ENCODE data around the gene MRPL20. TPM values are rescaled to one million over a fixed set of nuclear protein-coding genes. Genes with fewer than 3 reads are reported as not detected.

The MRPL20 gene
- total and polyA plus RNA-seq, 9 of the 15 experiments (the other 6 are each of a cell fraction or from before 2014, with no cell fraction given) = 180 to 671 (median 229) TPM

- TF ChIP-seq USF1 (CRISPR knock-in tag; IDR thresholded peaks at IDR 0.05) (no peak), MCM5 (IDR thresholded peaks at IDR 0.05; ENCODE audit: low read depth) (no peak), MAFF (IDR thresholded peaks at IDR 0.05; ENCODE audit: low read length) (no peak), SREBF1 (IDR thresholded peaks at IDR 0.05; ENCODE audit: borderline replicate concordance, low read depth, low read length) (no peak), HOMEZ (CRISPR knock-in tag; IDR thresholded peaks at IDR 0.05) (0 out of 2 replicates have a peak, but pooled peaks have one; percentile 65), KAT2B (IDR thresholded peaks at IDR 0.05; ENCODE audit: low read depth, low read length) (peak; percentile 93), ZNF217 (CRISPR knock-in tag; IDR thresholded peaks at IDR 0.05) (no peak), HSF4 (CRISPR knock-in tag; IDR thresholded peaks at IDR 0.05; ENCODE audit: borderline replicate concordance) (no peak), ZKSCAN3 (CRISPR knock-in tag; IDR thresholded peaks at IDR 0.05) (no peak), ZNF717 (CRISPR knock-in tag; IDR thresholded peaks at IDR 0.05) (no peak), STAT6 (CRISPR knock-in tag; IDR thresholded peaks at IDR 0.05) (peak; percentile 71; the same call in 1 of the 2 replicates), CC2D1A (IDR thresholded peaks at IDR 0.05) (no peak), TAF7 (tag; IDR thresholded peaks at IDR 0.05) (no peak), GTF2E2 (tag; IDR thresholded peaks at IDR 0.05) (peak; percentile 60; the same call in 1 of the 2 replicates), ZNF384 (IDR thresholded peaks at IDR 0.05; ENCODE audit: low read depth, low read length) (no peak), CAMTA2 (CRISPR knock-in tag; conservative IDR thresholded peaks at IDR 0.05) (no peak), FOXA3 (CRISPR knock-in tag; conservative IDR thresholded peaks at IDR 0.05 in 1 of 2, IDR thresholded peaks at IDR 0.05 in 1 of 2) (no peak), SIRT6 (IDR thresholded peaks at IDR 0.05; ENCODE audit: low read depth, low read length) (no peak), ZNF316 (IDR thresholded peaks at IDR 0.05) (no peak), ZNF76 (CRISPR knock-in tag; IDR thresholded peaks at IDR 0.05; ENCODE audit: borderline replicate concordance) (0 out of 2 replicates have a peak, but pooled peaks have one; percentile 68), RBM22 (IDR thresholded peaks at IDR 0.05; ENCODE audit: low read depth, low read length, poor library complexity, severe bottlenecking) (peak; percentile 92), ZNF695 (CRISPR knock-in tag; IDR thresholded peaks at IDR 0.05) (0 out of 2 replicates have a peak, but pooled peaks have one; percentile 84), MECOM (CRISPR knock-in tag; IDR thresholded peaks at IDR 0.05) (no peak), ZNF165 (CRISPR knock-in tag; IDR thresholded peaks at IDR 0.05; ENCODE audit: borderline replicate concordance) (0 out of 2 replicates have a peak, but pooled peaks have one; percentile 15), BRD9 (IDR thresholded peaks at IDR 0.05; ENCODE audit: low read depth, partially characterized antibody) (no peak), CEBPB (tag; IDR thresholded peaks at IDR 0.05) (no peak), PCBP1 (IDR thresholded peaks at IDR 0.05; ENCODE audit: low read depth, low read length, poor library complexity, severe bottlenecking) (peak; percentile 85)
These were observed 7.8 kb downstream of the MRPL20 start, which contains the start of gene CCNL2 (continued) for GRCh38 chr1:1399187-1399871.
